K562 (cell line): ENCODE results near the gene POLG. TPM values are rescaled to one million over a fixed set of nuclear protein-coding genes. Genes with fewer than 3 reads are reported as not detected.

Experiments
- ATAC-seq: fragments of 200-7000 bp; cut with Tn5 transposase; 3 replicates; pipeline ENCODE4 v1.9.1; 2020; ENCODE audit warnings: moderate library complexity
- BruUV-seq: library from RNA; stranded (reverse); fragments of 400-500 nt; replicated peaks from 2 replicates; lab custom pipeline; 2021; lab: Mats Ljungman, UMichigan
- CTCF ChIA-PET: fragments of 300-600 bp; formaldehyde crosslinking; extraction: SDS; loops from one replicate; lab custom pipeline; 2021; ENCODE audit warnings: low intra/inter-chr PET ratio; lab: Yijun Ruan, JAX
- POLR2A ChIA-PET: fragments of 300-600, 350-650 bp; sonication (Branson Sonifier 250); formaldehyde crosslinking; extraction: SDS; loops from one replicate; lab custom pipeline; 2021; ENCODE audit warnings: antibody characterized with exemption, inconsistent platforms; lab: Yijun Ruan, JAX
- DNase-seq, 4 experiments: peaks; one replicate each; pipeline versions ENCODE4 v3.0.0 to v3.0.0-alpha.2; 2011 to 2018; ENCODE audit warnings: low spot score in 3 of 4, mixed read lengths in 3 of 4; ENCODE audit errors: extremely low read depth in 1 of 4
- FAIRE-seq: peaks from 2 replicates; lab custom pipeline; 2011; peaks lifted over from hg19 to GRCh38; lab: Jason Lieb, UNC
- H2AFZ ChIP-seq: 2 replicates; pipeline ENCODE4 v1.6.0; 2011; ENCODE audit warnings: low read depth, low read length, control low read depth, inconsistent platforms
- H3K27ac ChIP-seq: fragments of 200-600 bp; 3 replicates; pipeline ENCODE4 v1.8.0; 2011; ENCODE audit warnings: low read depth, mild to moderate bottlenecking, control low read depth, inconsistent platforms, low read length, moderate library complexity, mixed read lengths; ENCODE audit errors: extremely low read depth
- H3K27me3 ChIP-seq, 2 experiments: fragments of 300-600 bp in 1 of 2; 2 replicates in 1 of 2; 3 replicates in 1 of 2; pipeline versions ENCODE4 v1.6.0 to v1.8.0; 2011; ENCODE audit warnings: inconsistent platforms in 2 of 2, low read length in 2 of 2, mild to moderate bottlenecking in 1 of 2, mixed read lengths in 1 of 2, moderate library complexity in 1 of 2; ENCODE audit not compliant: control insufficient read depth in 2 of 2, insufficient read depth in 2 of 2
- H3K36me3 ChIP-seq: fragments of 300-600 bp; 3 replicates; pipeline ENCODE4 v1.8.0; 2011; ENCODE audit warnings: mild to moderate bottlenecking, low read length, inconsistent platforms; ENCODE audit not compliant: control insufficient read depth, insufficient read depth
- H3K4me1 ChIP-seq, 2 experiments: fragments of 200-600 bp in 1 of 2; replicated peaks in 1 of 2; 2 replicates in 1 of 2; 3 replicates in 1 of 2; pipeline versions ENCODE4 v1.5.1 to v1.8.0; 2011; ENCODE audit warnings: inconsistent platforms in 2 of 2, low read length in 2 of 2, mild to moderate bottlenecking in 1 of 2, mixed read lengths in 1 of 2, moderate library complexity in 1 of 2; ENCODE audit not compliant: control insufficient read depth in 2 of 2, insufficient read depth in 2 of 2
- H3K4me2 ChIP-seq: 2 replicates; pipeline ENCODE4 v1.6.1; 2011; ENCODE audit warnings: low read length, control low read depth, inconsistent platforms, mixed read lengths; ENCODE audit not compliant: insufficient read depth
- H3K4me3 ChIP-seq: fragments of 200-600 bp; sonication (generic), shearing (Covaris generic); 2 replicates; pipeline ENCODE4 v1.5.1; 2016; ENCODE audit warnings: control low read depth, inconsistent platforms
- H3K79me2 ChIP-seq: fragments of 200-600 bp; 3 replicates; pipeline ENCODE4 v1.8.0; 2011; ENCODE audit warnings: low read length, inconsistent platforms; ENCODE audit not compliant: control insufficient read depth, insufficient read depth
- H3K9ac ChIP-seq, 2 experiments: 2 replicates each; pipeline versions ENCODE4 v1.6.0 to v1.6.1; 2011; ENCODE audit warnings: low read depth in 2 of 2, low read length in 2 of 2, control low read depth in 1 of 2, inconsistent platforms in 1 of 2, mild to moderate bottlenecking in 1 of 2, mixed read lengths in 1 of 2; ENCODE audit not compliant: insufficient read depth in 1 of 2
- H3K9me1 ChIP-seq: one replicate; pipeline ENCODE4 v1.6.0; 2011; ENCODE audit warnings: inconsistent platforms, mild to moderate bottlenecking, low read length, moderate library complexity; ENCODE audit not compliant: control insufficient read depth, insufficient read depth
- H3K9me3 ChIP-seq: replicated peaks from 2 replicates; pipeline ENCODE4 v1.5.1; 2011; ENCODE audit warnings: low read depth, low read length, inconsistent platforms; ENCODE audit not compliant: control insufficient read depth, insufficient read depth
- H4K20me1 ChIP-seq: replicated peaks from 2 replicates; pipeline ENCODE4 v1.6.1; 2011; ENCODE audit warnings: low read length, inconsistent platforms, mixed read lengths; ENCODE audit not compliant: control insufficient read depth, insufficient read depth
- ATF7 ChIP-seq: fragments of 450-650 bp; IDR thresholded peaks from 2 replicates; pipeline ENCODE4 v1.7.1; 2014; ENCODE audit warnings: mild to moderate bottlenecking, moderate library complexity
- ETS2 ChIP-seq: IDR thresholded peaks from 2 replicates; pipeline ENCODE4 v1.6.1; 2016; ENCODE audit warnings: borderline replicate concordance, missing genetic modification characterization, mild to moderate bottlenecking, moderate library complexity, missing compliant biosample characterization; ENCODE audit not compliant: poor library complexity, severe bottlenecking
- GATAD2B ChIP-seq: fragments of 450-650 bp; IDR thresholded peaks from 2 replicates; pipeline ENCODE4 v1.6.1; 2017; ENCODE audit warnings: mild to moderate bottlenecking, borderline replicate concordance
- JUNB ChIP-seq: fragments of 450-650 bp; formaldehyde crosslinking; conservative IDR thresholded peaks from 2 replicates; pipeline ENCODE4 v1.4.0; 2020; ENCODE audit warnings: mild to moderate bottlenecking
- NR4A1 ChIP-seq, 2 experiments: fragments of 250-450 bp in 1 of 2; fragments of 450-650 bp in 1 of 2; sonication (Bioruptor Pico) in 1 of 2; IDR thresholded peaks; 2 replicates each; pipeline versions ENCODE4 v1.4.0 to v1.6.1; 2016 to 2020; ENCODE audit warnings: mild to moderate bottlenecking in 2 of 2, missing compliant biosample characterization in 1 of 2, missing genetic modification characterization in 1 of 2, moderate library complexity in 1 of 2
- POLR2G ChIP-seq: fragments of 200-400 bp; formaldehyde crosslinking; IDR thresholded peaks from 2 replicates; pipeline ENCODE4 v1.6.1; 2017; ENCODE audit warnings: low read depth, mild to moderate bottlenecking, antibody characterized with exemption, low read length, moderate library complexity
- RBFOX2 ChIP-seq: fragments of 200-400 bp; formaldehyde crosslinking; IDR thresholded peaks from 2 replicates; pipeline ENCODE4 v1.6.1; 2017; ENCODE audit warnings: low read depth, mild to moderate bottlenecking, low read length, moderate library complexity
- SLC30A9 ChIP-seq: fragments of 250-450 bp; sonication (Bioruptor Pico); IDR thresholded peaks from 2 replicates; pipeline ENCODE4 v1.8.0; 2022; ENCODE audit warnings: mild to moderate bottlenecking, moderate library complexity
- WGBS: fragments of 100-300 bp; shearing (Covaris generic); methylation state at CpG from one replicate; pipeline ENCODE4 v1.1.6; 2016; ENCODE audit warnings: low coverage, mixed read lengths; ENCODE audit not compliant: insufficient coverage; ENCODE audit errors: missing lambda C conversion rate; 5-methylcytosine and 5-hydroxymethylcytosine counted together
- in situ Hi-C: fragments of 300-500 bp; cut with MboI; formaldehyde crosslinking; loops from 4 replicates; pipeline ENCODE4 v1.15.0; 2018; ENCODE audit warnings: inconsistent platforms, mixed read lengths
- intact Hi-C: fragments of 100-400 bp; cut with micrococcal nuclease; formaldehyde crosslinking; loops from 2 replicates; pipeline ENCODE4 v1.14.2; 2022
- polyA plus RNA-seq, 8 experiments: library from polyadenylated mRNA; depleted of rRNA in 4 of 8; stranded (reverse) in 5 of 8; unstranded in 3 of 8; fragments of >200 nt; fragmentation: Nextera tagmentation in 2 of 8; fragmentation: Illumina TruSeq in 1 of 8; extraction: Ambion mirVana in 2 of 8; extraction: Trizol in 1 of 8; gene quantifications; 2 replicates each; pipeline versions ENCODE4 v1.2.1 to v1.2.3, GENCODE V29; 2011 to 2014; ENCODE audit warnings: inconsistent platforms in 1 of 8, missing spikeins in 1 of 8
- total RNA-seq, 7 experiments: library from RNA; depleted of rRNA in 6 of 7; stranded (reverse); fragments of >200 nt in 6 of 7; fragmentation: Illumina TruSeq in 2 of 7; extraction: Trizol in 2 of 7; gene quantifications; 2 replicates each; pipeline versions ENCODE4 v1.2.1 to v1.2.3, GENCODE V29; 2011 to 2021; ENCODE audit warnings: low replicate concordance in 1 of 7

POLG gene
- total and polyA plus RNA-seq, 9 of the 15 experiments (the other 6 are each of a cell fraction or from before 2014, with no cell fraction given), result 15.2 to 83.8 (median 38.6) TPM

DNA sequence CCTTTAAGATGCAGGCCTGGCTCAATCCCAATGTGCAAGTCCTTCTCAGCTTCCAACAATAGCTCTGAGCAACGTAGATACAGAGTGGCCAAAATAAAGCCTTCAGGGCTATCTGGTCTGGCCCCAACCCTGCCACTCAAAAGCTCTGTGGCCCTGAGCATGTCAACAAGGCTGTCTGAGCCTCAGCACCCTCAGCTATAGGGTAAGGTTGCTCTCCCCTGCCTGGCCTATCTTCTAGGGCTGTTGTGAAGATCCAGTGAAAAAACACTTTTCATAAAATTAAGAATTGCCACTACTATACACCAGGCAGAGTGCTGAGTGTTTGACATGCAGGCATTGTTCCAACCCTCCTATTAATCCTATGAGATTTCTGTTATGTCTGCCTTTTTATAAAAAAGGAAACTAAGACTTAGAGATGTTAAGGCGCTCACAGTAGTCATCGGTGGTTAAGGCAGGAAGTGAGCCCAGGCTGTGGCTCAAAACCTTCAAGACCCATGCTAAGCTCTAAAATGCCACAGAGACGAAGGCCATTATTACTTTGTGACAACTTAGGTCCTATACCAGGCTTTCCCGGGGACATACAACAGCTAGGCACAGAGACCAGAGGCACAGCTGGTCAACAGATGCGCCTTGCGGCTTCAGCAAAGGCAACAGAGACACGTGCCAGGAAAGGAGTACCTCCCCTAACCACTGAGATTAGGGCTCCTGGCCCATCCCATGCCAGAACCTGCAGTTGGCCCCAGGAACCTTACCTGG lies 5.1 kb downstream of the POLG start (continued):
- TF ChIP-seq NR4A1 (CRISPR knock-in tag; IDR thresholded peaks at IDR 0.05) (no peak), NR4A1 (tag; IDR thresholded peaks at IDR 0.05) (no peak), GATAD2B (no peak), SLC30A9 (no peak)
- TF ChIP-seq, all 486 proteins: peak for 0

DNA sequence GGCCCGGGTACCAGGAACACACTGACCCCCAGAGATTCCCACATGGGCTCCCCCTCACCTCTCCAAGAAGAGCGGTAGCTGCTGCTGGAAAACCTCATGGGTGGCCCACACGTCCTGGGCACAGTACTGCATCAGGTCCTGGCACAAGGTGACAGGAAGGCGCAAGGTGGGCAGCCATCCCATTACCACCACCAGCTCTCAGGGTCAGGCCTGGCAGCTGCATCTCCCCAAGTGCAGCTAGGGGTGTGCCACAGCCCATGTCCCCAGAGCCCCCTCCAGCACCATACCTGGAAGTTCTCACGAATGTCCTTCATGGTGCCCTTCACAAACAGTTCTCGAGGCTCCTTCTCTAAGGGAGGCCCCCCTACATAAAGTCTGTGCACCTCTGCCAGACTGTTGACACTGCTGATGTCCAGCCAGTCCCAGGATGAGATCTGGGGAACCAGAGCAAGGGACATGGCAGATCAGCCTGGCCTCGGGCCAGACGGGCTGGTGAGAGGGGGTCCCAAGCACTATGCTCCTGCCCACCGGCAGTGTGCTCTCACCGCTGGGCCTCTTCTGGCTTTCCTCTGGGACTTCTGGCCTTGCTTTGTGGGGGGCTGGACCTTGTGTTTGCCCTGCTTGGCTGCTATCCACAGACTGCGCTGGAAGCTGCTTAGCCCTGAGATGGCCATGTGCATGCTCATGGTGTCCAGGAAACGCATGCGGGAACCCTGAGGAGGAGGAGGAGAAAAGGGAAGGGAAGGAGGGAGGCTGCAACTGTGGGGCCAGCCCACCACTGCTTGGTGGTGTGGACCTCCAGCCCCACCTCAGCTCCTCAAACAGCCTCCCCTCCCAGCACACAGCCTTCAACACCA lies 6.0 kb downstream of the POLG start:
- POLR2A ChIA-PET, result interaction anchor here (0.5 to 2.5 kb wide), 8 partner anchors 12 to 796 kb away, joined by 3 to 7 read pairs (median 3); no protein-coding TSS in a partner anchor
- H3K9me3 ChIP-seq, result no peaks in the 10 kb centered on the region
- no peak overlapping the region for H3K4me2 ChIP-seq
- H3K79me2 ChIP-seq, result peaks cover 36% of the 10 kb centered on the region
- peaks cover 6% of the 10 kb centered on the region; the same call in 1 of the 2 replicates for H4K20me1 ChIP-seq
- in situ Hi-C loops, result no loop called here
- H3K36me3 ChIP-seq, result peaks cover 99% of the 10 kb centered on the region
- FAIRE-seq (no peak), ATAC-seq (no peak)
- CTCF ChIA-PET, result no interaction called here
- BruUV-seq, result no TSS peak
- 0 out of 4 replicates have a peak overlapping the region, but pooled peaks of 1 of the 2 experiments have one; percentile 15 for H3K9ac ChIP-seq
- TF ChIP-seq POLR2G, result peak; percentile 27; the same call in 1 of the 2 replicates
- no peak for TF ChIP-seq JUNB (CRISPR knock-in tag)
- no peak for TF ChIP-seq ATF7
- TF ChIP-seq RBFOX2, result peak; percentile 40; the same call in 1 of the 2 replicates
- no peak for TF ChIP-seq ETS2
- TF ChIP-seq, all 486 proteins: peak for 2
- H3K27ac ChIP-seq, result no peak overlapping the region
- 96% methylated on average over 12 of the region's 13 CpGs for WGBS
- H3K9me1 ChIP-seq, result no peaks in the 10 kb centered on the region
- intact Hi-C loops, result no loop called here
- no peaks in the 10 kb centered on the region for H3K27me3 ChIP-seq
- DNase-seq, result no peak
- H3K4me3 ChIP-seq, result no peak overlapping the region
- H2AFZ ChIP-seq, result no peak overlapping the region
- peaks cover 10 to 19% of the 10 kb centered on the region in 2 experiments; a peak in 4 of 5 replicates for H3K4me1 ChIP-seq
